ENCODE data around the gene FAM120B.

DNA sequence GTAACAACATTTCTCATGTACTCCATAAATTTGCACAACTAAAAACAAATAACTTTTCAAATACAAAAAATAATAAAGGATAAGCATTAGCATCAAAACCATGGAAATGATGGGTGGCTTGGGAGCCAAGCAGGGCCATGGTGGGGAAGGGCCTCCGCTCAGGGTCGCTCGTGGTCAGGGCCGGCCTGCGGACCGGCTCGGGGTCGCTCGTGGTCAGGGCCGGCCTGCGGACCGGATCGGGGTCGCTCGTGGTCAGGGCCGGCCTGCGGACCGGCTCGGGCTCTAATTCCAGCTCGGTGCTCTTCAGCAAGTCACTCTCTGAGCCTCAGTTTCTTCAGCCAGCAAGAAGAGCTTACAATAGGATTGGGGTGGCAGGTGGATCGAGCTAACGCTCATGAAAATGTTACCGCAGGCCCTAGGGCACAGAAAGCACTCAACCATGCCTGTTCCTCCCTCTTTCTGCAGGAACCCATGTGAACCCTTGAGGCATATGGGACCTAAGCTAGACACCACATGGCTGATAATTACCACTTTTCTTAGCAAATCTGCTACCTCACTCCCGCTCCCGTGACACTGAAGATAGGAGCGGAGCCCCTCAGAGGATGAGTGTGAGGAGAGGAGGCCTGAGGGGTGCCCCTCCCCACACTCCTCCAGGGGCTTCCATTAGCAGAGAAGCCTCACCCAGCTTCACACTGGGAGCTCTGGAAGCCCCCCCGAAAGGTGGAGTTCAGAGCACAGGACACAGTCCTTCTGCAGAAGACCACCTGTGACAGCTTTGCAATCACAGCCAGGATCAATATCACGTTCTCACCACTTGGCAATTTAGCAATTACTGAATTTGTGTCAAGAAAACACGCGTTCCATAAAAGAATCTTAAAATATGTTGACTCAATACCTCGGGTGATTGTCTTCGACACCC lies 143.5 kb downstream of the FAM120B start:
- TF ChIP-seq ARNTL (CRISPR knock-in tag; IDR thresholded peaks at IDR 0.05; ENCODE audit: borderline replicate concordance, low read depth) (no peak), ZFP30 (CRISPR knock-in tag; IDR thresholded peaks at IDR 0.05) (no peak), PPARA (CRISPR knock-in tag; IDR thresholded peaks at IDR 0.05; ENCODE audit: borderline replicate concordance) (no peak), ZC3H10 (CRISPR knock-in tag; IDR thresholded peaks at IDR 0.05) (no peak), TCF4 (CRISPR knock-in tag; IDR thresholded peaks at IDR 0.05; ENCODE audit: borderline replicate concordance) (no peak), TOX (CRISPR knock-in tag; IDR thresholded peaks at IDR 0.05; ENCODE audit: borderline replicate concordance) (no peak), ZNF565 (CRISPR knock-in tag; conservative IDR thresholded peaks at IDR 0.05; ENCODE audit: low read depth) (no peak)
- TF ChIP-seq, protein P1, sequence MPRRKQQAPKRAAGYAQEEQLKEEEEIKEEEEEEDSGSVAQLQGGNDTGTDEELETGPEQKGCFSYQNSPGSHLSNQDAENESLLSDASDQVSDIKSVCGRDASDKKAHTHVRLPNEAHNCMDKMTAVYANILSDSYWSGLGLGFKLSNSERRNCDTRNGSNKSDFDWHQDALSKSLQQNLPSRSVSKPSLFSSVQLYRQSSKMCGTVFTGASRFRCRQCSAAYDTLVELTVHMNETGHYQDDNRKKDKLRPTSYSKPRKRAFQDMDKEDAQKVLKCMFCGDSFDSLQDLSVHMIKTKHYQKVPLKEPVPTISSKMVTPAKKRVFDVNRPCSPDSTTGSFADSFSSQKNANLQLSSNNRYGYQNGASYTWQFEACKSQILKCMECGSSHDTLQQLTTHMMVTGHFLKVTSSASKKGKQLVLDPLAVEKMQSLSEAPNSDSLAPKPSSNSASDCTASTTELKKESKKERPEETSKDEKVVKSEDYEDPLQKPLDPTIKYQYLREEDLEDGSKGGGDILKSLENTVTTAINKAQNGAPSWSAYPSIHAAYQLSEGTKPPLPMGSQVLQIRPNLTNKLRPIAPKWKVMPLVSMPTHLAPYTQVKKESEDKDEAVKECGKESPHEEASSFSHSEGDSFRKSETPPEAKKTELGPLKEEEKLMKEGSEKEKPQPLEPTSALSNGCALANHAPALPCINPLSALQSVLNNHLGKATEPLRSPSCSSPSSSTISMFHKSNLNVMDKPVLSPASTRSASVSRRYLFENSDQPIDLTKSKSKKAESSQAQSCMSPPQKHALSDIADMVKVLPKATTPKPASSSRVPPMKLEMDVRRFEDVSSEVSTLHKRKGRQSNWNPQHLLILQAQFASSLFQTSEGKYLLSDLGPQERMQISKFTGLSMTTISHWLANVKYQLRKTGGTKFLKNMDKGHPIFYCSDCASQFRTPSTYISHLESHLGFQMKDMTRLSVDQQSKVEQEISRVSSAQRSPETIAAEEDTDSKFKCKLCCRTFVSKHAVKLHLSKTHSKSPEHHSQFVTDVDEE (CRISPR knock-in tag; IDR thresholded peaks at IDR 0.05), result no peak
- TF ChIP-seq, protein P2, sequence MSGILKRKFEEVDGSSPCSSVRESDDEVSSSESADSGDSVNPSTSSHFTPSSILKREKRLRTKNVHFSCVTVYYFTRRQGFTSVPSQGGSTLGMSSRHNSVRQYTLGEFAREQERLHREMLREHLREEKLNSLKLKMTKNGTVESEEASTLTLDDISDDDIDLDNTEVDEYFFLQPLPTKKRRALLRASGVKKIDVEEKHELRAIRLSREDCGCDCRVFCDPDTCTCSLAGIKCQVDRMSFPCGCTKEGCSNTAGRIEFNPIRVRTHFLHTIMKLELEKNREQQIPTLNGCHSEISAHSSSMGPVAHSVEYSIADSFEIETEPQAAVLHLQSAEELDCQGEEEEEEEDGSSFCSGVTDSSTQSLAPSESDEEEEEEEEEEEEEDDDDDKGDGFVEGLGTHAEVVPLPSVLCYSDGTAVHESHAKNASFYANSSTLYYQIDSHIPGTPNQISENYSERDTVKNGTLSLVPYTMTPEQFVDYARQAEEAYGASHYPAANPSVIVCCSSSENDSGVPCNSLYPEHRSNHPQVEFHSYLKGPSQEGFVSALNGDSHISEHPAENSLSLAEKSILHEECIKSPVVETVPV (CRISPR knock-in tag; IDR thresholded peaks at IDR 0.05), result no peak
- TF ChIP-seq, protein P3, sequence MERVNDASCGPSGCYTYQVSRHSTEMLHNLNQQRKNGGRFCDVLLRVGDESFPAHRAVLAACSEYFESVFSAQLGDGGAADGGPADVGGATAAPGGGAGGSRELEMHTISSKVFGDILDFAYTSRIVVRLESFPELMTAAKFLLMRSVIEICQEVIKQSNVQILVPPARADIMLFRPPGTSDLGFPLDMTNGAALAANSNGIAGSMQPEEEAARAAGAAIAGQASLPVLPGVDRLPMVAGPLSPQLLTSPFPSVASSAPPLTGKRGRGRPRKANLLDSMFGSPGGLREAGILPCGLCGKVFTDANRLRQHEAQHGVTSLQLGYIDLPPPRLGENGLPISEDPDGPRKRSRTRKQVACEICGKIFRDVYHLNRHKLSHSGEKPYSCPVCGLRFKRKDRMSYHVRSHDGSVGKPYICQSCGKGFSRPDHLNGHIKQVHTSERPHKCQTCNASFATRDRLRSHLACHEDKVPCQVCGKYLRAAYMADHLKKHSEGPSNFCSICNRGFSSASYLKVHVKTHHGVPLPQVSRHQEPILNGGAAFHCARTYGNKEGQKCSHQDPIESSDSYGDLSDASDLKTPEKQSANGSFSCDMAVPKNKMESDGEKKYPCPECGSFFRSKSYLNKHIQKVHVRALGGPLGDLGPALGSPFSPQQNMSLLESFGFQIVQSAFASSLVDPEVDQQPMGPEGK (CRISPR knock-in tag; IDR thresholded peaks at IDR 0.05; ENCODE audit: borderline replicate concordance), result no peak
